SK-N-SH (cell line): ENCODE results near the gene FGF5.

ENCODE experiments used
- GATA2 ChIP-seq: sonication (generic); formaldehyde crosslinking; IDR thresholded peaks from 2 replicates; pipeline ENCODE4 v1.5.0; 2020; ENCODE audit warnings: mild to moderate bottlenecking, missing genetic modification reagents
- NFIC ChIP-seq: IDR thresholded peaks from 2 replicates; pipeline ENCODE4 v1.4.0; 2012; ENCODE audit warnings: borderline replicate concordance
- TF ChIP-seq, protein P1 (sequence below): fragments of 200-600 bp; sonication (generic); IDR thresholded peaks from 2 replicates; pipeline ENCODE4 v1.6.1; 2017; ENCODE audit warnings: antibody characterized with exemption, mild to moderate bottlenecking, moderate library complexity
- TF ChIP-seq, protein P2 (sequence below): fragments of 150-350 bp; IDR thresholded peaks from 2 replicates; pipeline ENCODE4 v1.6.1; 2017; ENCODE audit warnings: antibody characterized with exemption, low read length, low read depth, borderline replicate concordance

DNA sequence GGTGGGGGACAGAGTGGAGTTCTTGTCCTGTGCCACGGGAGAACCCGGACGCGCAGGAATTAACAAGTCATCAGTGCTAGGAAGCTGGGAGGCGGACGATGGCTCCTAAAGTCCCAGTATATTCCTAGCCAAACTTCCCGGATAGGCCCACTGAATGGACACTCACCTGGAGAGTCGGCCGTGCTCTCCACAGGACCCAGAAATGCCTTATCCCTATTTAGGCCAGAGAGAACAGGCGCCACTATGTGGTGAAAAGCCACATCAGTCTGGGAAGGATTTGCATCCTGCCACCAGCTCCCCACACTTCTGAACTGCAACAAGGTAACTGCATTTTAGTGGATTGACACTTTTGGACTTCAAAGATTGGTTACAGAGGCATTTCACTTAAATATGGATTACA lies 70.1 kb downstream of the FGF5 start:
- TF ChIP-seq, protein P1, sequence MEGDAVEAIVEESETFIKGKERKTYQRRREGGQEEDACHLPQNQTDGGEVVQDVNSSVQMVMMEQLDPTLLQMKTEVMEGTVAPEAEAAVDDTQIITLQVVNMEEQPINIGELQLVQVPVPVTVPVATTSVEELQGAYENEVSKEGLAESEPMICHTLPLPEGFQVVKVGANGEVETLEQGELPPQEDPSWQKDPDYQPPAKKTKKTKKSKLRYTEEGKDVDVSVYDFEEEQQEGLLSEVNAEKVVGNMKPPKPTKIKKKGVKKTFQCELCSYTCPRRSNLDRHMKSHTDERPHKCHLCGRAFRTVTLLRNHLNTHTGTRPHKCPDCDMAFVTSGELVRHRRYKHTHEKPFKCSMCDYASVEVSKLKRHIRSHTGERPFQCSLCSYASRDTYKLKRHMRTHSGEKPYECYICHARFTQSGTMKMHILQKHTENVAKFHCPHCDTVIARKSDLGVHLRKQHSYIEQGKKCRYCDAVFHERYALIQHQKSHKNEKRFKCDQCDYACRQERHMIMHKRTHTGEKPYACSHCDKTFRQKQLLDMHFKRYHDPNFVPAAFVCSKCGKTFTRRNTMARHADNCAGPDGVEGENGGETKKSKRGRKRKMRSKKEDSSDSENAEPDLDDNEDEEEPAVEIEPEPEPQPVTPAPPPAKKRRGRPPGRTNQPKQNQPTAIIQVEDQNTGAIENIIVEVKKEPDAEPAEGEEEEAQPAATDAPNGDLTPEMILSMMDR = peak; percentile 65
- TF ChIP-seq NFIC (no peak), GATA2 (CRISPR knock-in tag) (no peak)
- TF ChIP-seq, protein P2, sequence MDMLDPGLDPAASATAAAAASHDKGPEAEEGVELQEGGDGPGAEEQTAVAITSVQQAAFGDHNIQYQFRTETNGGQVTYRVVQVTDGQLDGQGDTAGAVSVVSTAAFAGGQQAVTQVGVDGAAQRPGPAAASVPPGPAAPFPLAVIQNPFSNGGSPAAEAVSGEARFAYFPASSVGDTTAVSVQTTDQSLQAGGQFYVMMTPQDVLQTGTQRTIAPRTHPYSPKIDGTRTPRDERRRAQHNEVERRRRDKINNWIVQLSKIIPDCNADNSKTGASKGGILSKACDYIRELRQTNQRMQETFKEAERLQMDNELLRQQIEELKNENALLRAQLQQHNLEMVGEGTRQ = no peak
